NCI-H774 (cell line): ENCODE results near the gene PDCD2L.
"Not testable (repeated sequence)": the region's sequence is repeated elsewhere in the genome, so short reads cannot be mapped to it uniquely, and the experiment has no call there.

Source experiments
- DNase-seq: peaks from one replicate; lab custom pipeline; 2025; lab: John Stamatoyannopoulos, UW

Gene PDCD2L

DNA sequence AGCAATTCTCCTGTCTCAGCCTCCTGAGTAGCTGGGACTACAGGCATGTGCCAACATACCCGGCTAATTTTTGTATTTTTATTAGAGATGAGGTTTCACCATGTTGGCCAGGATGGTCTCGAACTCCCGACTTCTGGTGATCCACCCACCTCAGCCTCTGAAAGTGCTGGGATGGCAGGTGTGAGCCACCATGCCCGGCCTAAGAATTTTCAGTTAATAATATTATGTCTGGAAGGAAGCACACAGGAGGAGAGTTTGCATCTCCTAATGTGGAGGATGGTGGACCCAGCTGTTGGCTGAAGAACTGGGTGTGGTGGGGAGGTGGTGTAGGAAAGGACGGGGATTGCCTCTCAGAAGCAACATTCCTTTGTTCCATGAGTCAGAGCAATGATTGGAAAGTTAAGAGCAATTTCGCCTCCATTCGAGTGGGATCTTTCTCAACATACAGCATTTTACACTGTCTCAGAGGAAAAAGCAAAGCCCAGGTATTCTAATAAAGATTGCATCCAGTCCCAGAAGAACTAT, 11.9 kb downstream of the PDCD2L start:
- DNase-seq, result no peak

GRCh38 chr19:34418300-34418699, 14.1 kb downstream of the PDCD2L start:
- no peak for DNase-seq

- no peak for DNase-seq
These were observed 22.0 kb downstream of the PDCD2L start for GRCh38 chr19:34426096-34426661.

DNA sequence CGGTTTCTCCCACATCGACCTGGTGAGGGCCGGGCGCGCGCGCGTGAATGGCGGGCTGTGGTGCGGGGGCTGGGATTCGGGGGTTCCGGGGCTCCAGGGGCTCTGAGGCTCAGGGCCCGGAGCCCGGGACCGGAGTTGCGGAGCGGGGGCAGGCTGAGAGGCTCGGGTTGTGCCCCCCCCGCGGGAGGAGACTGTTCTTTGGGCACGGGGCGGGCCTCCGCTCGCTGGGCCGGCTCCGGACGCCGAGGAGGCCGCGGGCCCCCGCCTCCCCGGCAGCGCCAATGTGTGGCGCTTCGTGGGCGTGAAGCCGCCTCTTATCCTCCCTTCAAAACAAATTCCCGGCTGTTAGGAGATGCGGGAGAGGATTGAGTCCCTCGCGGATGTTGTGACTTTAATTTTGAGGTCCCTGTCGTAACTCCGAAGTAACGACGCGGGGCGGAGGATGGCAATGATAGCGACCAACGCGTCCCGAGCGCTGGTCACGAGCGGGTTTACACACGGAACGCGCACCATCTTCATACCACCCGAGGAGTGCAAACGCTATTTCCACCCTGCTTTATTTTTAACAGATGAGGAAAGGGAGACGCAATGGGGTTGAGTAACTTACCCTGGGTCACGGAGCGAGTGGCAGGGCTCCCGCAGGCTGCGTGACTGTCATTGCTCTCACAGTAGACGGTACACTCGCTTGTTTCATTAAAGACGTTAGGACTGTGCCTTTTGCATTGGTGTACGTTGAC, 24.5 kb downstream of the PDCD2L start:
- DNase-seq, result no peak

DNA sequence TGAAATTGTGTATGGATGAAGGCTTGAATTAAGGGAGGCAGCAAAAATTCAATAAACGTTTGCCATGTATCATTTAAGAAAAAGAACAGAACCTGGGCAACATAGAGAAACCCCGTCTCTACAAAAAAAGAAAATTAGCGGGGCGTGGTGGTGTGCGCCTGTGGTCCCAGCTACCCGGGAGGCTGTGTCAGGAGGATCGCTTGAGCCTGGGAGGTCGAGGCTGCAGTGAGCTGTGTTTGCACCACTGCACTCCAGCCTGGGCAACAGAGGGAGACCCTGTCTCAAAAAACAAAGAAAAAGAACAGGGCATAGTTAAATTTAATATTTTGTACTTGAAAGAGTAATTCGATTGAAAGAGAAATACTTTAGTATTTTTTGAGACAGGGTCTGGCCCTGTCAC, 25.4 kb downstream of the PDCD2L start:
- DNase-seq, result no peak

GRCh38 chr19:34430738-34431625, 26.8 kb downstream of the PDCD2L start:
- no peak for DNase-seq

GRCh38 chr19:34431681-34432402, 27.6 kb downstream of the PDCD2L start:
- DNase-seq, result no peak

GRCh38 chr19:34432797-34433196, 28.6 kb downstream of the PDCD2L start:
- no peak for DNase-seq

GRCh38 chr19:34436716-34437115, 32.5 kb downstream of the PDCD2L start:
- no peak for DNase-seq

DNA sequence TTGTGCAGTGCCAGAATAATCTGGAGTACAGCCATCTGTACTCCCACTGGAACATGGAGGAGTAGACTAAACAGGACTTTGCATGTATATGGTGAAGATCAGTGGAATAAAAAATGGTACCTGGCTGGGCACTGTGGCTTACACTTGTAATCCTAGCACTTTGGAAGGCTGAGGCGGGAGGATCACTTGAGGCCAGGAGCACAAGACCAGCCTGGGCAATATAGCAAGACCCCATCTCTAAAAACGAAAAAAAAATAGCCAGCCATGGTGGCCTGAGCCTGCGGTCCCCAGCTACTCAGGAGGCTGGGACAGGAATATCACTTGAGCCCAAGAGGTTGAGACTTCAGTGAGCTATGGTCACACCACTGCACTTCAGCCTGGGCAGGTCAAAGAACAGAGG, 44.0 kb downstream of the PDCD2L start:
- DNase-seq, result no peak

- no peak for DNase-seq
These were observed 48.5 kb downstream of the PDCD2L start for GRCh38 chr19:34452723-34453122.

GRCh38 chr19:34454091-34454490, 49.9 kb downstream of the PDCD2L start:
- DNase-seq, result no peak

DNA sequence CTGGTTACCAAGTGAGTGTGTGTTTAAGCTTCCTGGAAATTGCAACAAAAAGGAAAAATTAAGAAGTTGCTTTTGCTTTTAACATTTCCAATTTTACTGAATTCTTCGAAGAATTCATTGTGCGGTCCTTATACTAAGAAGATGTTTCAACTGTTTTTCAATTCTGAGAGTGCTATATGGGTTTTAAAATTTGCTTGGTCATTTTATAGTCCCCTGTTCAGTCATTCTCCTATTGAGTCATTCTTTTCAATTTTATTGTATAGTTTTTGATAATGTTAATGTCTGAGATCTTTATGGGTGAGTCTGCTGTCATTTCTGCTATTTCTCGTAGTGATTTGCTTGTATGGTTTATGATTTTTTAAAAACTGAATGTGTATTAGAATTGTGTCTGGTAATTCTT, 50.5 kb downstream of the PDCD2L start:
- no peak for DNase-seq

DNA sequence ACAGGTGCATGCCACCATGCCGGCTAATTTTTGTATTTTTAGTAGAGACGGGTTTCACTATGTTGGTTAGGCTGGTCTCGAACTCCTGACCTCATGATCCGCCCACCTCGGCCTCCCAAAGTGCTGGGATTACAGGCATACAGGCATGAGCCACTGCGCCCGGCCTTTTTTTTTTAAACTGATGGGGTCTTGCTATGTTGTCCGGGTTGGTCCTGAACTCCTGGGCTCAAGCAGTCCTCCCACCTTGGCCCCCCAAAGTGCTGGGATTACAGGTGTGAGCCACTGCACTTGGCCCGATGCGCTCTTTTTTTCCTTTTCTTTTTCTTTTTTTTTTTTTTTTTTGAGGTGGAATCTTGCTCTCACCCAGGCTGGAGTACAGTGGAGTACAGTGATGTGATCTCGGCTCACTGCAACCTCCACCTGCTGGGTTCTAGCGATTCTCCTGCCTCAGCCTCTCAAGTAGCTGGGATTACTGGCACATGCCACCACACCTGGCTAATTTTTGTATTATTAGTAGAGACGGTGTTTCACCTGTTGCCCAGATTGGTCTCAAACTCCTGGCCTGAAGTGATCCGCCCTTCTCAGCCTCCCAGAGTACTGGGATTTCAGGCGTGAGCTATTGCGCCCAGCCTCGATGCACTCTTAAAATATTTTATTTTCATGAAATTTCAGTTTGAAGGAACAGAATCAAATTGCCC, 51.7 kb downstream of the PDCD2L start:
- not testable (repeated sequence) for DNase-seq

DNA sequence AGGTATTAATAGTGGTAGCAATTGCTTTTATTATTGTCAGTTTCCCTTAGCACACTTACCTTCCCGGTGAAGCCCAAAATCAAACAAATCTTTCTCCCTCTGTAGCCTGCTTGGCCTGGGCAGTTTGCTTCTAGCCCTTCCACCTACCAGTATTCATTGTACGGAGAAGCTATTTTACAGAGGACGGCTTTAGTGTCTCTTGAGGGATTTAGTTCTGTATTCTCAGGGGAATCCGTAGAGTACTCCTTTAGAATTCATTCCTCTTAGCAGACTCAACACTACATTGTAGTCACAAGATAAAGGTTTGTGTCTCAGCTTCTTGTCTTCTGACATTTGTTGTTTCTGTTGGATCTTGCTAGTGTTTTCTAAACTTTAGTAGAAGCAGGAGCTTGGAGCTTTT, 53.2 kb downstream of the PDCD2L start:
- DNase-seq, result no peak

DNA sequence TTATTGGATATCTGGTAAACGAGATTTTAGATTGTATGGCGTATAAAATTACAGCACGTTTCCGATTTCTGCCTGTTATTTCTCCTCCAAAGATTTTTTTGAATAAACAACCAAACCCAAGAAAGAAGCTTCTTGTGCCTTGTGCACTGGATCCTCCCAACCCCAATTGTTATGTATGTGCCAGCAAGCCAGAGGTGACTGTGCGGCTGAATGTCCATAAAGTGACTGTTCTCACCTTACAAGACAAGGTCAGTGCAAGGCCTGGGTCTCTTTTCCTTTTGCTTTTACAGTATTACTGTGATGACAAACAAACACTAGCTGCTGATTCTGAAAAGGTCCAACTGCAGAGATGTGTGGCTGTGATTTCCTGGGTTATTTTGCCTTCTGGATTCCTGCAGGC, 54.5 kb downstream of the PDCD2L start:
- DNase-seq, result no peak

DNA sequence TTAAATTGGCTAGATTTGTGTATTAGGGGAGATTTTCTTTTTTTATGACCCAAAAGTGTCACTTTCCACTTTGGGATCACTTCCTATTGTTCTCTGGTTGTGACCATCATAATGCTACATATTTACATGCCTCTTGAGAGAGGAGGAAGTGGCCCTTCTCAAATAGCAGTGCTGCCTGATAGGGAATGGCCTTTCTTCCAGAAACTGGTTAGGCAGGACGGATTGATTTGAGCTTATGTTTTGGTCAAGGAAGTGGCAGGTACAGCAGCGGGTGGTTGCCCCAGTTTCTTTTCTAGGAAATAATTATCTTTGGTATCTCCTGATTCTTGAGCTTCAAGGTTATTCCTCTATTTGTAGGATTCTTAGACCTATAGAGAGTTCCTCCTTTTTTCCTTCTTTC, 55.4 kb downstream of the PDCD2L start:
- peak; percentile 5 for DNase-seq

DNA sequence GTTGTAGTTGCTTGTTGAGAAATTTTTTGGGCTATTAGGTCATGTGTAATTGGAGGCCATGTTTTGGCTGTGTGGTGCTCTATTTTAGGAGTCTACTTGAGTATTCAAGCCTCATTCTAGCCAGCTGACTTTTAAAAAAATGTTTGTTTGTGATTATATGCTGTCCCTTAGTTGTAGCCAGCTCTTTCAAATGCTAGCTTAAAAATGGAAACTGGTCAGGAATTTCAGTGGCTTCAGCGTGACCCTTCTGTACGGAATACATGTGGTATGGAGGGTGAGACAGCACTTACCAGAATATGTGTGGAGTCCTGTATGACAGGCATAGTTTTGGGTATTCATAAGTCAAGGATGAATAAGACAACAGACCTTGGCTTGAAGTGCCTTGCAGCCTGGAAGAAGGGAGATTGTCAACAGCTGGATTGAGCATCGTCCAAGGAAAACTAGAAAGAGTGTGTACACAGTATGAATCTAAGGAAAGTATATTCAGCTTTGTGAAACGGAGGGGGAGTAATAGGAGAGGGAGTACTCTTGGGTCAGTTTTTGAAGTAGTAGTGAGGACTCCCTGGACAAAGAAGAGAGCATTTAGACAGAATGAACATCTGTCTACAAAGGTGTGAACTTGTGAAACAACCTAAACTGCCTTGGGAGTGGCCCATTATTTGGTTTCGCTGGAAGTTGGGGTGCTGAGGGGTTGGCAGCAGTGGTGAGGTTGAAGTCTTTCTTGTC, 57.3 kb downstream of the PDCD2L start:
- no peak for DNase-seq

- not testable (repeated sequence) for DNase-seq
These were observed 60.6 kb downstream of the PDCD2L start for GRCh38 chr19:34464785-34465184.

GRCh38 chr19:34468409-34468808, 64.2 kb downstream of the PDCD2L start:
- DNase-seq, result no peak

- not testable (repeated sequence) for DNase-seq
These were observed 64.8 kb downstream of the PDCD2L start for GRCh38 chr19:34469026-34469425.
